ENCODE results near the gene BSX. TPM values are rescaled to one million over a fixed set of nuclear protein-coding genes. Genes with fewer than 3 reads are reported as not detected.

Gene BSX
- total RNA-seq, 1 donor from 2014 or later, result not detected

- DNase-seq (ENCODE audit: low spot score in 2 of 2), result no peak
- FAIRE-seq, result no peak
Observed at GRCh38 chr11:122976061-122976733, 5.4 kb downstream of the BSX start.

DNA sequence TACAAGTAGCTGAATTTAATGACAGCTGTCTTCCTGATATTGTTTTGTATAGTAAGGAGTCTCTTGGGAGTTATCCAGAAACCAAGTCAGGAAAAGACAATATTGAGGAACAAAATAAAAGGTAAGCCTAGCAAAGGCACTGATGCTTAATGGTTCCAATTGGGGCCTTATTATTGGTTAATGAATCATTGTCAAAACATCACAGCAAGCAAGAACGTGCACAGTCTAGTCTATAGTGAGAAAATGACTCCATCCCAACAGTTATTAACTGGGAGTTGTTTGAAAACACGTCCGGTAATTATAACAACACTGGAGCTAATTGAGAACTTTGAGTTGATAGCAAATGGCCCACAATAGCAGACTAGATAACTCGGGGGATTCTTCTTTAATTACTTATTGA lies 17.7 kb downstream of the BSX start:
- FAIRE-seq (no peak), DNase-seq (ENCODE audit: low spot score in 2 of 2) (no peak)

DNA sequence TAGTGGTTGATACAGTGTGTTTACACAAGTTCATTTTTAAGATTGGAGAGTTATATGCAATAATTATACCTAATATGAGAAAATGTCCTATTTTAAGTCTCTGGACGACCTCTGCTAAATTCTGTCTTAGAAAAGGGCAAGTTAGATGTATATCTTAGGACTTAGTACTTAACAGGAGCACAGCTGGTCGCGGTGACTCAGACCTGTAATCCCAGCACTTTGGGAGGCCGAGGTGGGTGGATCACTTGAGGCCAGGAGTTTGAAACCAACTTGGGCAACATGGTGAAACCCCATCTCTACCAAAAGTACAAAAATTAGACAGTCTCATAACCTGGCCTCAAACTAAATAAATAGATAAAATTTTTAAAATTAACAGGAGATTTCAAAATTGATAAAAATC lies 27.2 kb downstream of the BSX start:
- FAIRE-seq, result no peak
- no peak for DNase-seq (ENCODE audit: low spot score in 2 of 2)

DNA sequence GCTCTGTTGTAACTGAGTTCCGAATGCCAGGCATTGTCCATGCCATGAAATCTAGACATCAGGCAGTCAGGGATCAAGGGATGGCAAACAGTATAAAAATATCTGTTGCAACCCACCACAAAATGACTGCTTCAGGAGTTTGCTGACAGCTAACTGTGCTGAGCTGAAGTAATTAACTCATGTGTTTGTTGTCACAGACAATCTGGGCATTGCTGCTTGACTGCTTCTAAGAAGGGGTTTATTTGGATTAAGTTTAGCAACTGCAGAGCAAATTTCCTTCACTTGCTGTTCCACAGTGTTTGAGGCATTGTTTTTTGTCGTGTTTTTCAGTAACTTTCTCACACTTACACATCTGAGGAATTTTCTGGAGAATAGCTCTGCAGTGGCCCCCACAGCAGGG lies 30.4 kb downstream of the BSX start:
- DNase-seq (ENCODE audit: low spot score in 2 of 2), result no peak
- no peak for FAIRE-seq

- DNase-seq (ENCODE audit: low spot score in 2 of 2) (no peak), FAIRE-seq (no peak)
Observed at GRCh38 chr11:122938557-122938956, 43.1 kb downstream of the BSX start.

DNA sequence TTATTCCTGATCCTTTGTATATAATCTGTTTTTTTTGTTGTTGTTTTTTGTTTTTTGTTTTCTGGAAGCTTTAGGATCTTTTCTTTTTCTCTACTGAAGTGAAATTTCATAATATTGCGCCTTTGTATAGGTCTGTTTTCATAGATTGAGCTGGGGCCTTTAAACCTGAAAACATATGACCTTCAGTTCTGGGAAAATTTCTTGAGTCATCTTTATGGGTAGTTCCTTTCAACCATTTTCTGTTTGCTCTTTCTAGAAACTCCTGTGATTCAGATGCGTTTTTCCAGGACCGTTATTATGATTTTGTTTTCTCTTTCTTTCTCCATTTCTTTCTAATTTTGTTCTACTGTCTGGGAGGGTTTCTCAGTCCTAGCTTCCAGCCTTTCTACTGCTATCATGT lies 43.7 kb downstream of the BSX start:
- DNase-seq (ENCODE audit: low spot score in 2 of 2), result no peak
- FAIRE-seq, result no peak

GRCh38 chr11:122933416-122933815 lies 48.2 kb downstream of the BSX start:
- no peak for FAIRE-seq

DNA sequence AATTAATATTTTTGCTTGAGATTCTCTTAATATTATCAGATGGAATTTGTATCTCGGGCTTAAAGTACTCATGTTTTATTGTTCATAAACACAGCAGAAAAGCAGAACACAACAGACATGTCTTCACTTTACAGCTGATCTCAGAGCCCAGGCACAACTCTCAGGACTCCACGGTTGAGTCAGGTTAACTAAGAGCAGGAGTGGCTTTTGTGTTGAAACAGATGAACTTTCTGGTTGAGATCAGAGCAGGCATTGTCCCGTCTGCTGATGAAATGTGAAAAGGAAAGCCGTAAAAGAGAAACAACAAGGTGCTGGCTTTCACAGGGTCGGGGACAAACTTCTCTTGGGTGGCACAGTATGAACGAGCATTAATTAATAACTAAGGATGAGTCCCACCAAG lies 50.1 kb downstream of the BSX start:
- FAIRE-seq, result no peak
- DNase-seq (ENCODE audit: low spot score in 2 of 2), result no peak

More at GRCh38 chr11:122933416-122933815, 48.2 kb downstream of the BSX start:
- no peak for DNase-seq (ENCODE audit: low spot score in 2 of 2)

Other genes with a start within 250 kb of the BSX start
- 0.41 TPM for gene CRTAM, start 143.3 kb downstream of the BSX start, total RNA-seq
- 10.6 TPM for gene JHY, start 99.1 kb downstream of the BSX start, total RNA-seq
- gene HSPA8, start 80.3 kb upstream of the BSX start, total RNA-seq, result 3,900 TPM
- 50.5 TPM for gene CLMP, start 213.4 kb upstream of the BSX start, total RNA-seq